NCI-H510A treated with DMSO at 0.1 percent for 48 hours (cell line): ENCODE results near the gene NDUFB7.
"Not testable (repeated sequence)": the region's sequence is repeated elsewhere in the genome, so short reads cannot be mapped to it uniquely, and the experiment has no call there.

Experiments
- DNase-seq: peaks from one replicate; lab custom pipeline; 2025; lab: John Stamatoyannopoulos, UW

The NDUFB7 gene

GRCh38 chr19:14570864-14571527 lies 870 bp downstream of the NDUFB7 start:
- no peak for DNase-seq

DNA sequence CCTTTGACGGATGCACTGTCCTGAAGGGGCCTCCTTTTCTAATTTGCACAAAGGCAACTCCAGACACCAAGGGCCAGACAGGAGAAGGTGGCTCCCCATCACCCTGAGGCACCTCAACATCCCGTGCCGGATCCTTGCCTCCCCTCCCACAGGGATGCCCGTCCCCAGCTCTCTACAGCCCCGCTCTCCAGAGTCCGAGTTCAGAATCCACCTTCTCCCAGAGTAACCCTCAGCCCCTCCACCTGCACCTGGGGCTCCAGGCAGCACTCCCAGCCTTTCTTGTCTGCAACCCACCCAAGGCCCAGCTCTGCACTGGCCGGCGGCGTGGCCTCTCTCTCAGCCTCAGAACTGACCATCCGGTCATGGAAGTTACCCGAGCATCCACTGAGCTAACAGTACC lies 4.8 kb downstream of the NDUFB7 start:
- no peak for DNase-seq

DNA sequence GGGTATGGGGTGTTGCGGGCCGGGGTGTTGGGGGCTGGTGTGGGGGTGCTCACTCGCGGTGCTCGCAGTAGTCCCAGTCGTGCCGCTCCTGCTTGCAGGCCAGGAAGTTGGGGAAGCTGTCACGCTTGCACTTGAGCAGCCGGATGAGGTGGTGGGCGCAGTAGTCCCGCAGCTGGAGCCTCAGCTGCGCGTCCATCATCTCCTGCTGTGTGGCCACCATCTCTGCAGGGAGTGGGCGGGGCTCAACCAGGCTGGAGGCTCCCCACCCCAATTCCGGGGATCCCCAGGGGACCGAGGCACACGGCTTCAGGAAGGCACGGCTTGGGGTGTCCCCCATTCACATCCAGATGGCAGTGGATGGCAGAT lies 5.2 kb downstream of the NDUFB7 start:
- DNase-seq, result no peak

DNA sequence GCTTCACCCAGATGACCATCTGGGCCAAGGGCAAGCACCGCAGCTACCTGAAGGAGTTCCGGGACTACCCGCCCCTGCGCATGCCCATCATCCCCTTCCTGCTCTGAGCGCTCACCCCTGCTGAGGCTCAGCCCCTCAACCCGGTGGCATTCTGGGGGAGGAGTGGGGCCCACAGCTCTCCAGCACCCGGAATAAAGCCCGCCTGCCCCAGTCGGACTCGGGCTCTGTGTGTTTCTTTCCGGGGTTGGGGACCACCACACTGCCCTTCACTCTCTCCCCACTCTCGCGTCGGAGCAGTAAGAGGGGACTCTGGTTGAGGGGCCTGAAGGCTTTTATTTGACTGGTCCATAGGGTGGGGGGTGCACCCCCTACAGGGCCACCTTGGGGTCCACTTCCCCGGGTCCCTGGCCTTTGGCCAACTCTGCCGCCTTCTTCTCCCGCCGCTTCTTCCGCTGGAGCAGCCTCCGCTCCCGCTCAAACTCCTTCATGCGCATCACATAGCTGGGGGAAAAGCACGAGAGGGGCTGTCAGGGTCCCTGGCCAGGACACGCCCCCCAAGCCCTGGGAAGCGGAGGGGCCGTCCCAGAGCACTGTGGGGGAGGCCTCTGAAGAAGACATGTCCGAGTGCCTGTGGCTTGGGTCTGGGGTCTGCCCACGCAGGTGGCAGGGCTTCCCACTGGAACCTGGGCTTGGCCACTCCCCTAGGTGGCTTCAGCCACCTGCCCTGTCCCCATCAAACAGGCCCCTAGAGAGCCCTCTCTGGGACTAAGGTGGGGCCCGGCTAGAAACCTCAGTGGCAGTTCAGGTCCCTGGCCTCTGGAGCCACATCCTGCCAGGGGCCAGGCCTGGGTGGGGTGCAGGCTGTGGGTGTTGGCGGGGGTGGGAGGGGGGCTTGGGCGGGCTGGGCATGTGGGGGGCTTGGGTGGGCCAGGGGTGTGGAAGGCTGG lies 5.8 kb downstream of the NDUFB7 start:
- DNase-seq, result no peak

GRCh38 chr19:14565298-14565679 lies 6.6 kb downstream of the NDUFB7 start:
- no peak for DNase-seq

DNA sequence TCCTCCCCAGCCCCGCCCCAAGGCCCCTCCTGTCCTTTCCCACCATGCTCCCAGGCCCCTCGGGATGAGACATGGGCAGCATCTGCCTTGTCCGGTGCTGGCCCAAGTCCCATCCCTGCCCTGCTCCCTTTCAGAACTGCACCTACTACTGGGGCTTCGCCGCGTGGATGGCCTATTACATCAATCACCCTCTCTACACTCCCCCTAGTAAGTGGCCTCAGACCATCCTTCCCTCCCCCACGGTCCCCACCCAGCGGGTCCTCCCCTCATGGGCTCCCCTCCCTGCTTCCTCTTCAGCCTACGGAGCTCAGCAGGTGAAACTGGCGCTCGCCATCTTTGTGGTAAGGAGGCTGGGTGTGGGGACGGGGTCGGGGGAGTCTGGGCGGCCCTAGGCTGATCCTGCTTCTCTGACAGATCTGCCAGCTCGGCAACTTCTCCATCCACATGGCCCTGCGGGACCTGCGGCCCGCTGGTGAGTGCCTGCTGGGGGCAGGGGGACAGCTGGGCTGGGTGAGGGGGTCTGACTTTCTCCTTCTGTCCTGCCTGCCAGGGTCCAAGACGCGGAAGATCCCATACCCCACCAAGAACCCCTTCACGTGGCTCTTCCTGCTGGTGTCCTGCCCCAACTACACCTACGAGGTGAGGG lies 7.1 kb downstream of the NDUFB7 start:
- not testable (repeated sequence) for DNase-seq

DNA sequence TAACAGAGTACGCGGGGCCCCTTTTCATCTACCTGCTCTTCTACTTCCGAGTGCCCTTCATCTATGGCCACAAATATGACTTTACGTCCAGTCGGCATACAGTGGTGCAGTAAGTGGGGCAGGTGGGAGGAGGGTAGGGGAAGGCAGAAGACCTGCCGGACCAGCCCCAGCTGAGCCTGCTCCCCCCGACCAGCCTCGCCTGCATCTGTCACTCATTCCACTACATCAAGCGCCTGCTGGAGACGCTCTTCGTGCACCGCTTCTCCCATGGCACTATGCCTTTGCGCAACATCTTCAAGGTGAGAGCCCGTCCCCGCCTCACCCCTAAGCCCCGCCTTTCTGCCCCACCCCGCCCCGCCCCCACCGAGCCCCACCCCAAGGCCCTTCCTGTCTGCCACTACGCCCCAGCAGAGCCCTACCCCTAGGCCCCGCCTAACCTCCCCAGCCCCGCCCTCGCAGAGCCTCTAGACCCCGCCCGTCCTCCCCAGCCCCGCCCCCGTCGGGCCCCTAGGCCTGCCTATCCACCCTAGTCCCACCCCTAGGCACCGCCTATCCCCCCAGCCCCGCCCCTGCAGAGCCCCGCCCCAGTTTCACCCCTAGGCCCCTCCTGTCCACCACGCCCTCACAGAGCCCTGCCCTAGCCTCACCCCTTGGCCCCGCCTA lies 7.7 kb downstream of the NDUFB7 start:
- no peak for DNase-seq

DNA sequence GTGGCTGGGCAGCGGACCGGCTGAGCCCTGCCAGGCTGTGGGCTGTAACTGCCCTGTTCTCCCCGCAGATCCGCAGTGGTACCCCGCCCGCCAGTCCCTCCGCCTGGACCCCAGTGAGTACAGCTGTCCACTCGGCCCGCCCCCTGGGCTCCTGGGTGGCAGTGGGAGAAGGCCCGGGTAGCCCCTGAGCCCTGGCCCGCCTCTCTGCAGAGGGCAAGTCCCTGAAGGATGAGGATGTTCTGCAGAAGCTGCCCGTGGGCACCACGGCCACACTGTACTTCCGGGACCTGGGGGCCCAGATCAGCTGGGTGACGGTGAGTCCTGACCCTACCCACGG lies 8.3 kb downstream of the NDUFB7 start:
- DNase-seq, result no peak

GRCh38 chr19:14562660-14563589 lies 8.9 kb downstream of the NDUFB7 start:
- no peak for DNase-seq

- no peak for DNase-seq
Observed at GRCh38 chr19:14561847-14562351, 10.0 kb downstream of the NDUFB7 start.

GRCh38 chr19:14561249-14561648 lies 10.6 kb downstream of the NDUFB7 start:
- DNase-seq, result no peak

DNA sequence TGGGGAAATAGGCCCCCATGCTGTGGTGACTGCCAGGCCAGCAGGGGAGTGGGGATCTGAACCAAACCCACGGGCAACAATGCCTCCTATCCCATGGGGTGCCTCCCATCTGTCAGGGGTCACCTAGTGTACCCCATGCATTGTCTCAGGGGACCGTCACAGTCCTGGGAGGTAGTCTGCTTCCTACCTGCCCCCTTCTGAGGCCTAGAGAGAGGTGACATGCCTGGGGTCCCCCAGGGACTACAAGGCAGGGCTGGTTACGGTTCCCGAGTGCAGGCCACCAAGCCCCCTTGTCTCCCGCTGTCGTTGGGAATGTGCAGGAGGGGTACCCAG lies 11.1 kb downstream of the NDUFB7 start:
- no peak for DNase-seq

DNA sequence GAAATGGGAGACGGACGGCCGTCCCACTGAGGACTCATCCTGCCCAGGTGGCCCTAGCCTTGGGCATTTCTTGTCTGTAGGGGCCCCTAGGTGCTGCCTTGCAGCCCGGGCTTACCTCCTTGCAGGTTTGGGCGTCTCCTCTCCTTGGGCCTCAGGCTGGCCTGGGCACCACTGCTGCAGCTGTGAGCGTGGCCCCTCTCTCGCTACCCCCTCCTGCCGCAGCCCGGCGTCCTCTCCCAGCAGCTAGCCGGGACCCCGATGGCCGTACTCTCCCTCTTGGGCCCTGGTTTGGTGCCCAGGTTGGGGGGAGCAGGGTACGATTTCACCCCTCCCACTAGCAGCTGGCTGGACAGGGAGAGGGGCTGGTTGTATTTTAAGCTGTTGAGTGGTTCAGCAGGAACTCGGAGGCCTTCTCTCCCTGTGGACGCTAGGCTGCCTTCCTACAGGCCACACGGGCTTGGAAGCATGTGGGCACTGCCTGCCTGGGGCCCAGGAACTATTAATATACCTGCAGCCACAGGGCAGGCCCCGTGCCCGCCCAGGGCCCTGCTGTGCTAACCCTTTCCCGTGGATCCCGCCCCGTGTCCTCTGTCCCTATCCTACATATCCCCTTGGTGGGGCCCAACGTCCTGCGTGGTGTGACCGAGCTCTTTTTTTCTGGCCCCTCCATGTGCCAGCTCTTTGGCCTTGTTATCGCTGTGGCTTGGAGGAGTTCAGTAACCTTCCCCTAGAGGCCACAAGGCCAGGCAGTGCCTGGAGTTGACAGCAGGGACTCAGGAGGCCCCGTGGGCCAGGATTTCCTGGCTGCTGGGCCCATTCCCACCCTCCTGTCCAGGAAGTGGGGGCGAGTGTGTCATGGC lies 11.7 kb downstream of the NDUFB7 start:
- DNase-seq, result no peak

DNA sequence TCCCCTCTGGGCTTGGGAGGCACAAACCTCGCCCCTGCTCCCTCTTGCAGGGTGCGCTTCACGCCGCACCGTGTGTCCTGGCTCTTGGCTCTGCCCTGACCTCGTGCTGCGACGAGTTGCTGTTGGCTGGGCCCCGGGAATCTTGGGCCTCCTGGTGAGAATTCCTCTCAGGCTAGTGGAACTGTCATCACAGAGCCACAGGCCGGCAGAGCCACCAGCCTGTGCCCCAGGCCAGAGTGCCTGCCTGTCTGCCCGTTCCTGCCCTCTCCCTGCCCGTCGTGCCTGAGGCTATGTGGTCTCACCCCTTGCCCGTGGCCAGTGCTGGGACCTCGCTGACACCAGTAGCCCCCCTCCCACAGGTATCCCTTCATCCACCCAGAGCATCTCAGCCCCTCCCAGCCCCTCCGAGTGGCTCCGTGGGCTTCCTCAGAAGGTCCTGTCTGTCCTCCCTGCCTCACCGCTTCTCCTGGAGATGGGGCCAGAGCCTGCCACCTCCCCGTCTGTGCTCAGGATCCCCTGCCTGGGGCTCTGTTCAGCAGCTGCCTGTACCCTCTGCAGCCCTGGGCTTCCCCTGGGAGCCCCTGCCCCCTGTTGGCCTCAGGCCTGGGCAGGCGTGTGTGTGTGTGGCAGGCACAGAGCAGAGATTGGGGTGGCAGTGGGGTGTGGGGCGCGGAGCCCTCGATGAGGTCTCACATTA lies 13.3 kb downstream of the NDUFB7 start:
- DNase-seq, result no peak

- peak; percentile 51 for DNase-seq
Observed at GRCh38 chr19:14556662-14557188, 15.1 kb downstream of the NDUFB7 start.

DNA sequence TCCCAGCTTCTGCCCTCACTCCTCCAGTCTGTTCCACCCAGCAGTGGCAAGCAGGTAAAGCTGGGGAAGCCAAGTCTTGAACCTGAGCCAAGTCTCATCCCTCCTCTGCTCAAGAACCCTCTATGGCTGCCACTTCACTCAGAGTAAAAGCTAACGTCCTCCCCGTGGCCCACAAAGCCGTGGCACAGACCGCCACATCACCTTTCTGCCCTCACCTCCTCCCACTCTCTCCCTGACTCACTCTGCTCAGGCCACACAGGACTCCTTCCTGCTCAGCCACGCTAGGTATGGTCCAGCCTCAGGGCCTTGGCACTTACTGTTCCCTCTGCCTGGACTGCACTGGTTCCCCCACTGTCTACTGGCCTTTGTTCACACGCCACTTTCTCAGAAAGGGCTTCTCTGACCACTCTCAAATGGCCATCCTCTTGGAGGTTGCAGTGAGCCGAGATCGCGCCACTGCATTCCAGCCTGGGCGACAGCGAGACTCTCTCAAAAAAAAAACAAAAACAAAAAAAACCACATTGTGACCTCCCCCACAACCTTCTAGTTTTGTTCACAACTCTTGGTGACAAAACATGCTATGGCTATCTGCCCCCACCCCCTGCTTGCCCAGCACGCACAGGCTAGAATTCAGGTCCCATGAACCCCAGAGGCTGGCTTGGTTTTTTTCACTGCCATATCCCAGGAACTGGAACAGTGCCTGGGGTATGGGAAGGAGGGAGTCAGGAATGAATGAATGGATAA lies 15.8 kb downstream of the NDUFB7 start:
- no peak for DNase-seq

DNA sequence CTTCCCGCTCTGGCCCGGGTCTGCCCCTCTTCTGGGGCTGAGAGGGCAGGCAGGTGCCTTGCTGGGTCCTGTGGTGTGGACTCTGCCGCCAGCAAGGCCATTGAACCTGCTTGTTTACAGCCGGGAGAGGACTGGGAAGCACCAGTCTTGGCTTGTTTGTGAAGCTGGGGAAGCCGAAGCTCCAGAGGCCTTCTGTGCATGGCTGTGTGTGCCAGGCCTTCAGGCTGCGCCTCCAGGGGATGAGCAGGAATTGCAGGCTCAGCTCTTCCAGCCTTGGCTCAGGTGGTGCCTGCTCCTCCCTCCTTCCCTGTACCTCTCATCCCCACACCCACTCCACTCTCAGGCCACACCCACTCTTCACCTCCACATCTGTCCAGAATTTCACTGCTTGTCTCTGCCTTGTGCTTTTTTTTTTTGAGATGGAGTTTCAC lies 17.5 kb downstream of the NDUFB7 start:
- DNase-seq, result peak; percentile 92

- DNase-seq, result no peak
Observed at GRCh38 chr19:14553939-14554243, 18.0 kb downstream of the NDUFB7 start.
